OCI-LY7 (cell line): ENCODE data around the gene TMEM35B. TPM values are rescaled to one million over a fixed set of nuclear protein-coding genes. Genes with fewer than 3 reads are reported as not detected.

Experiments used
- BruUV-seq: library from RNA; stranded (reverse); fragments of 400-500 nt; replicated peaks from 2 replicates; lab custom pipeline; 2021; lab: Mats Ljungman, UMichigan
- CTCF ChIA-PET: fragments of 300-600 bp; sonication (Branson Sonifier 250); formaldehyde crosslinking; loops from one replicate; lab custom pipeline; 2022; ENCODE audit warnings: antibody characterized with exemption; ENCODE audit not compliant: unreplicated experiment; lab: Charles Lee
- POLR2A ChIA-PET: fragments of 300-600 bp; sonication (Branson Sonifier 250); formaldehyde crosslinking; loops from one replicate; lab custom pipeline; 2022; ENCODE audit warnings: antibody characterized with exemption; lab: Charles Lee
- DNase-seq: peaks from one replicate; pipeline ENCODE4 v3.0.0-alpha.2; 2015; ENCODE audit warnings: low spot score
- H2AFZ ChIP-seq: fragments of 200-600 bp; sonication (generic), shearing (Covaris generic); 2 replicates; pipeline ENCODE4 v1.6.1; 2014; ENCODE audit warnings: mild to moderate bottlenecking, antibody characterized with exemption, low read length, moderate library complexity
- H3K27ac ChIP-seq: fragments of 200-600 bp; sonication (generic); 2 replicates; pipeline ENCODE4 v1.5.1; 2014; ENCODE audit warnings: mixed run types, low read depth, mild to moderate bottlenecking, moderate library complexity, low read length, inconsistent platforms; ENCODE audit not compliant: poor library complexity, severe bottlenecking
- H3K36me3 ChIP-seq: fragments of 200-600 bp; sonication (generic); 2 replicates; pipeline ENCODE4 v1.6.1; 2014; ENCODE audit warnings: mild to moderate bottlenecking, antibody characterized with exemption, low read length, moderate library complexity, mixed read lengths; ENCODE audit not compliant: insufficient read depth
- H3K4me1 ChIP-seq: fragments of 200-600 bp; sonication (generic); 2 replicates; pipeline ENCODE4 v1.5.1; 2014; ENCODE audit warnings: mild to moderate bottlenecking, low read length; ENCODE audit not compliant: insufficient read depth, poor library complexity, severe bottlenecking
- H3K4me2 ChIP-seq: fragments of 200-600 bp; sonication (generic); 2 replicates; pipeline ENCODE4 v1.6.1; 2014; ENCODE audit warnings: mild to moderate bottlenecking, low read length
- H3K4me3 ChIP-seq: fragments of 200-600 bp; sonication (generic); 2 replicates; pipeline ENCODE4 v1.5.1; 2014; ENCODE audit warnings: mild to moderate bottlenecking, low read depth, low read length; ENCODE audit not compliant: poor library complexity, severe bottlenecking
- H3K79me2 ChIP-seq: fragments of 200-600 bp; sonication (generic); 2 replicates; pipeline ENCODE4 v1.6.1; 2016; ENCODE audit warnings: low read depth, mild to moderate bottlenecking, low read length, moderate library complexity, mixed read lengths; ENCODE audit not compliant: insufficient read depth
- H3K9me2 ChIP-seq: fragments of 200-600 bp; sonication (generic); 2 replicates; pipeline ENCODE4 v1.6.1; 2016; ENCODE audit warnings: mild to moderate bottlenecking, low read length, mixed read lengths; ENCODE audit not compliant: insufficient read depth
- H3K9me3 ChIP-seq: fragments of 200-600 bp; sonication (generic); 2 replicates; pipeline ENCODE4 v1.6.1; 2014; ENCODE audit warnings: mild to moderate bottlenecking, mixed run types, low read length, mixed read lengths
- H4K20me1 ChIP-seq: fragments of 200-600 bp; sonication (generic); 2 replicates; pipeline ENCODE4 v1.6.1; 2014; ENCODE audit warnings: mild to moderate bottlenecking, antibody characterized with exemption, low read length, moderate library complexity, mixed read lengths; ENCODE audit not compliant: insufficient read depth
- CTCF ChIP-seq: fragments of 200-600 bp; sonication (generic); conservative IDR thresholded peaks from 2 replicates; pipeline ENCODE4 v1.5.1; 2014; ENCODE audit warnings: mild to moderate bottlenecking, antibody characterized with exemption, low read length, moderate library complexity, mixed read lengths
- EZH2phosphoT487 ChIP-seq: fragments of 200-600 bp; sonication (generic); IDR thresholded peaks from 2 replicates; pipeline ENCODE4 v1.6.1; 2018; ENCODE audit warnings: low read depth, borderline replicate concordance, mild to moderate bottlenecking, mixed run types, antibody characterized with exemption, low read length, moderate library complexity, mixed read lengths
- intact Hi-C: fragments of 100-400 bp; cut with micrococcal nuclease; formaldehyde crosslinking; loops from one replicate; pipeline ENCODE4 v1.10.0; 2022; ENCODE audit not compliant: unreplicated experiment
- total RNA-seq, 2 experiments: library from RNA; depleted of rRNA in 1 of 2; stranded (reverse); fragments of >200 nt in 1 of 2; shearing (Covaris generic) in 1 of 2; gene quantifications; 2 replicates each; pipeline ENCODE4 v1.2.3, GENCODE V29; 2014 to 2022

The TMEM35B gene
- total RNA-seq, 2 experiments from 2014 or later: 15.5 to 19.8 TPM

- Histone ChIP-seq H3K4me2 (no peak overlapping the region), H3K36me3 (no peaks in the 10 kb centered on the region), H4K20me1 (no peaks in the 10 kb centered on the region), H3K9me3 (no peaks in the 10 kb centered on the region), H3K9me2 (no peaks in the 10 kb centered on the region), H3K4me3 (no peak overlapping the region), H3K27ac (no peak overlapping the region), H2AFZ (no peak overlapping the region), H3K79me2 (no peaks in the 10 kb centered on the region), H3K4me1 (peaks cover 3% of the 10 kb centered on the region)
- TF ChIP-seq EZH2phosphoT487 (no peak), CTCF (no peak)
- intact Hi-C loops: no loop called here
- no TSS peak for BruUV-seq
- ChIA-PET CTCF (no interaction called here), POLR2A (interaction anchor here (1.0 to 1.3 kb wide), 2 partner anchors 9 kb away, joined by 3 to 6 read pairs; partner anchors contain the start of gene TMEM35B)
- DNase-seq: no peak
Measured at GRCh38 chr1:34975771-34976170, 9.4 kb downstream of the TMEM35B start.

GRCh38 chr1:34975338-34975737, 9.8 kb downstream of the TMEM35B start:
- Histone ChIP-seq H3K27ac (no peak overlapping the region), H3K9me3 (no peaks in the 10 kb centered on the region), H3K79me2 (no peaks in the 10 kb centered on the region), H2AFZ (no peak overlapping the region), H3K4me3 (no peak overlapping the region), H4K20me1 (no peaks in the 10 kb centered on the region), H3K36me3 (no peaks in the 10 kb centered on the region), H3K9me2 (no peaks in the 10 kb centered on the region), H3K4me2 (no peak overlapping the region), H3K4me1 (no peaks in the 10 kb centered on the region)
- ChIA-PET CTCF (no interaction called here), POLR2A (interaction anchor here (1.0 to 1.3 kb wide), 2 partner anchors 9 to 10 kb away, joined by 3 to 6 read pairs; partner anchors contain the start of gene TMEM35B)
- BruUV-seq: no TSS peak
- DNase-seq: no peak
- TF ChIP-seq EZH2phosphoT487 (no peak), CTCF (no peak)
- intact Hi-C loops: no loop called here

DNA sequence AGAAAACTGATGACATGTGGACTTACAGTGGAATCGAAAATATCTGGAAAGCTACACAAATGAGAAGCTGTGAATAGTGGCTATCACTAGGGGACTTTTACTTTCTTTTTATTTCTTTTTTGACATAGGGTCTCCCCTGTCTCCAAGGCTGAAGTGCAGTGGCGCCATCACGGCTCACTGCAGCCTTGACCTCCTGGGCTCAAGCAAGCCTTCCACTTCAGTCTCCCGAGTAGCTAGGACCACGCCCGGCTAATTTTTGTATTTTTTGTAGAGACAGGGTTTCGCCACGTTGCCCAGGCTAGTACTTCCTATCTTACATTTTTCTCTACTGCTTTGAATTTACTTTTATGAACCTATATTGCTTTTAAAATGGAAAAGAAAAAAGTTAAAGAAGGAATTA, 10.5 kb downstream of the TMEM35B start:
- no TSS peak for BruUV-seq
- no peaks in the 10 kb centered on the region for H3K9me2 ChIP-seq

More for the DNA sequence above, 10.5 kb downstream of the TMEM35B start:
- Histone ChIP-seq H3K27ac (no peak overlapping the region), H3K4me3 (no peak overlapping the region), H3K4me1 (no peaks in the 10 kb centered on the region), H3K36me3 (no peaks in the 10 kb centered on the region), H3K9me3 (no peaks in the 10 kb centered on the region), H2AFZ (no peak overlapping the region), H3K79me2 (no peaks in the 10 kb centered on the region), H3K4me2 (no peak overlapping the region), H4K20me1 (no peaks in the 10 kb centered on the region)
- intact Hi-C loops: no loop called here
- ChIA-PET POLR2A (interaction anchor here (1.3 kb wide), 1 partner anchor 10 kb away, joined by 6 read pairs; the partner anchor contains the start of gene TMEM35B), CTCF (no interaction called here)
- no peak for DNase-seq
- no peak for TF ChIP-seq EZH2phosphoT487
- TF ChIP-seq CTCF: no peak
